ENCODE measurements around the gene KCNAB3.
A peak's percentile ranks its signal among the peaks of the same experiment; 100 is the strongest.
"Not testable (repeated sequence)": the region's sequence is repeated elsewhere in the genome, so short reads cannot be mapped to it uniquely, and the experiment has no call there.

The KCNAB3 gene

GRCh38 chr17:7929158-7930023, at the start of gene KCNAB3:
KCNAB3 (minus strand) TSS chr17:7929856; CDS start chr17:7929435, 421 bp downstream.
- DNase-seq = peak; percentile 53 to 68

- DNase-seq = no peak
Observed at GRCh38 chr17:7977805-7978204, 48.1 kb upstream of the KCNAB3 start.

GRCh38 chr17:7977039-7977438, 47.4 kb upstream of the KCNAB3 start:
- no peak for DNase-seq

- DNase-seq = no peak
Observed at GRCh38 chr17:7974638-7975131, 45.0 kb upstream of the KCNAB3 start.

- DNase-seq = no peak
Observed at GRCh38 chr17:7972131-7972785, 42.6 kb upstream of the KCNAB3 start.

- DNase-seq = no peak
Observed at GRCh38 chr17:7971651-7972050, 42.0 kb upstream of the KCNAB3 start.

- peak in 1 of 2 donors; percentile 31 for DNase-seq
Observed at GRCh38 chr17:7969433-7969832, 39.8 kb upstream of the KCNAB3 start.

- no peak for DNase-seq
Observed at GRCh38 chr17:7967751-7968150, 38.1 kb upstream of the KCNAB3 start.

- DNase-seq = no peak
Observed at GRCh38 chr17:7961421-7961820, 31.8 kb upstream of the KCNAB3 start.

GRCh38 chr17:7959503-7960253, 30.0 kb upstream of the KCNAB3 start:
- no peak for DNase-seq

GRCh38 chr17:7956228-7956965, 26.7 kb upstream of the KCNAB3 start:
- no peak for DNase-seq

GRCh38 chr17:7955414-7956227, 26.0 kb upstream of the KCNAB3 start:
- no peak for DNase-seq

- not testable (repeated sequence) for DNase-seq
Observed at GRCh38 chr17:7953266-7953665, 23.6 kb upstream of the KCNAB3 start.

GRCh38 chr17:7951143-7951792, 21.6 kb upstream of the KCNAB3 start:
- peak in 1 of 2 donors; percentile 25 for DNase-seq

GRCh38 chr17:7950578-7950977, 20.9 kb upstream of the KCNAB3 start:
- no peak for DNase-seq

GRCh38 chr17:7947651-7948050, 18.0 kb upstream of the KCNAB3 start:
- no peak for DNase-seq

- DNase-seq = no peak
Observed at GRCh38 chr17:7946441-7946840, 16.8 kb upstream of the KCNAB3 start.

GRCh38 chr17:7945651-7946050, 16.0 kb upstream of the KCNAB3 start:
- DNase-seq = no peak

GRCh38 chr17:7944326-7944725, 14.7 kb upstream of the KCNAB3 start:
- DNase-seq = no peak

GRCh38 chr17:7943291-7943690, 13.6 kb upstream of the KCNAB3 start:
- no peak for DNase-seq

- no peak for DNase-seq
Observed at GRCh38 chr17:7940743-7941142, 11.1 kb upstream of the KCNAB3 start.
